Gastroesophageal sphincter (tissue), 3 donors: Measurements from ENCODE around the gene BRMS1.
A peak's percentile ranks its signal among the peaks of the same experiment; 100 is the strongest.

Experiments
- POLR2A ChIP-seq, 2 donors: fragments of 450-650 bp; IDR thresholded peaks; one replicate each; pipeline ENCODE4 v1.6.1; 2017; ENCODE audit warnings: antibody characterized with exemption in 2 of 2, mild to moderate bottlenecking in 2 of 2, moderate library complexity in 1 of 2
- POLR2AphosphoS5 ChIP-seq: sonication (generic); formaldehyde crosslinking; IDR thresholded peaks from one replicate; pipeline ENCODE4 v1.6.1; 2017; ENCODE audit warnings: antibody characterized with exemption
- TF ChIP-seq, protein P1 (sequence below), 4 experiments: fragments of 200-600 bp in 2 of 4; fragments of 450-650 bp in 2 of 4; sonication (generic) in 1 of 4; IDR thresholded peaks; one replicate each; pipeline ENCODE4 v1.5.1; 2017 to 2019; ENCODE audit warnings: antibody characterized with exemption in 4 of 4, mild to moderate bottlenecking in 2 of 4, moderate library complexity in 2 of 4

DNA sequence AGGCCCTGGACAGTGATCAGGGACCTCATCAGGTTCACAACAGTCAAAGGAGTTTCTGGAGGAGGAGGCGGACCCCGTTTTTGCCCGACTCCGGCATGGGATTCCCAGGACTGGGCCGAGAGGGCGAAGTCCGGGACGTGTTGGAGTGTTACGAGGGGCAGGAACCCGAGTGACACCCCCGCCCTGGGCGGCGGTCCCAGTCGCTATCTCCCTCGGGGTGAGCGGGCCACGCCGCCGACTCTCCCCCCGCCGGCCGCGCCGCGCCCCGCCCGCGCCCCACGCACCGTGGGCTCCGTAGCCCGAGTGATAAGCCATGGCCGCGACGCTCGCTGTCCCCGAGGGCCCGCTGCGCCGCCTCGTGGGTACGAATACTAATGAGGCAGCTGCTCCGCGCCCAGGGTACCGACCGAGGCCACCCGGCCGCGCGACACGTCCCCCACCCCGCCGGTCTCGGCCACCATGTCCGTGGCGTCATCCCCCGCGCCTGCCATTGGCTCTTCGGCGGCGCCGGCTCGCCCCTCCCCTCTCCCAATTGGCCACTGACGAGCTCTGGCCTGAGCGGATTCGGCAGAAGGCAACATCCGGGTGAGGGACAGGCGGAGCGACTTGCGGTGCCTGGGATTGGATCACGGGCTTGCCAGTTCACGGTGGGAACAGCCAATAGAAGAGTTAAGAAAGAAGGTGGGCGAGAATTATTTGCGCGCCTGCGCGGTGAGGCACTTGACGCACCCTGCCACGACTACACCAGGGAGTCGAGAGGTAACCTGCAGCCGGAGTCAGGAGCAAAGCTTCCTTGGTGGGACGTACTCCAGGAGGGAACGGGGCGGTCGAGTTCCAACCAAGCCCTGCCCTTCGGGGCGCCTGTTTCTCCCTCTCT, 56.0 kb downstream of the BRMS1 start, which contains the start of gene YIF1A:
- TF ChIP-seq, protein P1, sequence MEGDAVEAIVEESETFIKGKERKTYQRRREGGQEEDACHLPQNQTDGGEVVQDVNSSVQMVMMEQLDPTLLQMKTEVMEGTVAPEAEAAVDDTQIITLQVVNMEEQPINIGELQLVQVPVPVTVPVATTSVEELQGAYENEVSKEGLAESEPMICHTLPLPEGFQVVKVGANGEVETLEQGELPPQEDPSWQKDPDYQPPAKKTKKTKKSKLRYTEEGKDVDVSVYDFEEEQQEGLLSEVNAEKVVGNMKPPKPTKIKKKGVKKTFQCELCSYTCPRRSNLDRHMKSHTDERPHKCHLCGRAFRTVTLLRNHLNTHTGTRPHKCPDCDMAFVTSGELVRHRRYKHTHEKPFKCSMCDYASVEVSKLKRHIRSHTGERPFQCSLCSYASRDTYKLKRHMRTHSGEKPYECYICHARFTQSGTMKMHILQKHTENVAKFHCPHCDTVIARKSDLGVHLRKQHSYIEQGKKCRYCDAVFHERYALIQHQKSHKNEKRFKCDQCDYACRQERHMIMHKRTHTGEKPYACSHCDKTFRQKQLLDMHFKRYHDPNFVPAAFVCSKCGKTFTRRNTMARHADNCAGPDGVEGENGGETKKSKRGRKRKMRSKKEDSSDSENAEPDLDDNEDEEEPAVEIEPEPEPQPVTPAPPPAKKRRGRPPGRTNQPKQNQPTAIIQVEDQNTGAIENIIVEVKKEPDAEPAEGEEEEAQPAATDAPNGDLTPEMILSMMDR (IDR thresholded peaks at IDR 0.05), result peak in 1 of 4 experiments; percentile 16
- TF ChIP-seq POLR2AphosphoS5 (peak; percentile 98), POLR2A (IDR thresholded peaks at IDR 0.05) (peak; percentile 96)
